GM21515 (cell line): ENCODE data around the gene PTPN11.
"Not testable (repeated sequence)": the region's sequence is repeated elsewhere in the genome, so short reads cannot be mapped to it uniquely, and the experiment has no call there.

Experiments used
- ATAC-seq: cut with Tn5 transposase; IDR thresholded peaks from one replicate; pipeline ENCODE4 v1.9.1; 2021; ENCODE audit not compliant: unreplicated experiment

Gene PTPN11

GRCh38 chr12:112513471-112513870 is 94.7 kb downstream of the PTPN11 start:
- no peak for ATAC-seq

DNA sequence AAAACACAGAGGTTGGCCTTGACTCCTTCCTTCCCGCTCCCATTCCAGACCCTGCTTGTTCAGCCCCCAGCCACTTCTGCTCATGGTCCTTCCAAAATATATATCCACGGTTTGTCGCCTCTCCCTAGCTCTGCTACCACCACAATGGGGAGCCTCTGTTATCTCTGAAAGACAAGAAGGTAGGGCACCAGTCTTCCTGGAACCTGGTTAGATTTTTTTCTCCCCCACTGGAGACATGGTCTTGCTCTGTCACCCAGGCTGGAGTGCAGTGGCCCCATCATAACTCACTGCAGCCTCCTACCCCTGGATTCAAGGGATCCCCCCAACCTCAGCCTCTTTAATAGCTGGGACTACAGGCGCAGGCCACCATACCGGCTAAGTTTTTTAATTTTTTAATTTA is 95.7 kb downstream of the PTPN11 start:
- ATAC-seq = no peak

GRCh38 chr12:112514926-112515642 is 96.3 kb downstream of the PTPN11 start:
- no peak for ATAC-seq

- no peak for ATAC-seq
These were observed 97.1 kb downstream of the PTPN11 start for GRCh38 chr12:112515868-112516267.

- ATAC-seq = no peak
These were observed 99.1 kb downstream of the PTPN11 start for GRCh38 chr12:112517730-112518364.

DNA sequence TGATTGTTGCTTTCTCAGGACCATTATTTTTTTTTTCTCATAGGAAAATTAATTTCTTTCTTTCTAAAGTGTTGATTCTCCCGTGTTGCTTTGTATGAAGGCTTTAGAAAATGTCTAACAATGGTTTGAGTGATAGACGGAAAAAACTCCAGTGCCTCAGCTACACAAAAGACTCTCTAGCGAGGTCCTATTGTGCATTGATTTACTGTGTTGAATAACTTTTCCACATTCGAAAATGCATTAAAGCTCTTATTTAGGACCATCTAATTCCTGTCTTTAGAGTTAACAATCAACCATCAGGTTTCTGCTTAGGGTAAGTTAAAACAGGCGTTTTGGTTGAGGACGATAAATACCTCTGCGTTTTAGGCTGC is 99.6 kb downstream of the PTPN11 start:
- ATAC-seq = no peak

- ATAC-seq = not testable (repeated sequence)
These were observed 101.1 kb downstream of the PTPN11 start for GRCh38 chr12:112519841-112520340.

- ATAC-seq = no peak
These were observed 105.1 kb downstream of the PTPN11 start for GRCh38 chr12:112523856-112524255.

DNA sequence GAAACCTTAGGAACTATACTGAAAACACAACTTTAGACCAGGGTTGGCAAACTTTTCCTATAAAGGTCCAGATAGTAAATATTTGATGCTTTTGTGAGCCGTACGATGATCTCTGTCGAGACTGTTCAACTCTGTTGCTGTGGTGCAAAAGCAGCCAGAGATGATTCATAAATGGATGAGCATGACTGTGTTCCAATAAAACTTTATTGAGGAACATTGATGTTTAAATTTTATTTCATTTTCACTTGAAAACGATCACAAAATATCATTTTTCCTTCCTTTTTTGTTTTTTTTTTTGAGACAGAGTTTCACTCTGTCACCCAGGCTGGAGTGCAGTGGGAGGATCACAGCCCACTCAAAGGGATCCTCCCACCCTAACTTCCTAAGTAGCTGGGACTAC is 105.5 kb downstream of the PTPN11 start:
- no peak for ATAC-seq

DNA sequence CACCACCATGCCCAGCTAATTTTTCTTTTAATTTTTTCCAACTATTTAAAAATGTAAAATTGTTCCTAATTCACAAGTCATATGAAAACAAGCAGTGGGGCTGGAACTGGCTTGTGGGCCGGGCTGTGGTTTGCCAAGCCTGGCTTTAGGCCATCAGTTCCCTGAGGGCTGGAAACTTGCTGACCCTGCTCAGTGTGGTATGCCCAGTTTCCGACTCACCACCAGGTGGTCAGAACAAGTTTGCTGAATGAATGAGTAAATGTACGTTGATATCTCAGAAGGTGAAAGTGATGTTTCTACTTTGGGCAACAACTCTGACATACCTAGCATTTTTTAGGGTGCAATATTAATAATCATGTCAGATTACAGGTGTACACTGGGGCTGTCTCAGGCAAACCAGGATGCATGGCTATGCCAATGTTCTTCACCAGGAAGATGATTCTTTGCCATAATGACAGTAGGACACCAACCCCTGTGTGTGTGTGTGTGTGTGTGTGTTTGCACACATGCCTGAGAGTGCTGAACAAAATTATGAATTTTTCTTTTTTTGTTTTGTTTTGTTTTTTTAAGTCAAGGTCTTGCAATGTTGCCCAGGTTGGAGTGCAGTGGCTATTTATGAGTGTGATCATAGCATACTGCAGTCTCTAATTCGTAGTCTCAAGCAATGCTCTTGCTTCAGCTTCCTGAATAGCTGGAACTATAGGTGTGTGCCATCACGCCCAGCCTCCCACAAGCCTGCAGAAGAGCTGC is 106.1 kb downstream of the PTPN11 start:
- no peak for ATAC-seq

DNA sequence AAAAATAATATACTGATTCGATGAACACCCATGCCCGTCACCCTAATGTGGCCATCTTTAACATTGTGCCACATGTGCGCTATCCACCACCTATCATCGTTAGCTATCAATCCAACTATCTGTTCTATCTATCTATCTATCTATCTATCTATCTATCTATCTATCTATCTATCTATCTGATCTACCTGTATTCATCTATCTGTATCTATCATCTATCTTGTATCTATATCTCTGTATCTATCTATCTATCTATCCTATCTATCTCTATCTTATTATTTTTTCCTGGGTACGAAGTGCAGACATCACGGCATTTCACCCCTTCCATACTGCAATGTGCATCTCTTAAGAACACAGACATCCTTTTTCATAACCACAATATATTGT is 106.7 kb downstream of the PTPN11 start:
- no peak for ATAC-seq

DNA sequence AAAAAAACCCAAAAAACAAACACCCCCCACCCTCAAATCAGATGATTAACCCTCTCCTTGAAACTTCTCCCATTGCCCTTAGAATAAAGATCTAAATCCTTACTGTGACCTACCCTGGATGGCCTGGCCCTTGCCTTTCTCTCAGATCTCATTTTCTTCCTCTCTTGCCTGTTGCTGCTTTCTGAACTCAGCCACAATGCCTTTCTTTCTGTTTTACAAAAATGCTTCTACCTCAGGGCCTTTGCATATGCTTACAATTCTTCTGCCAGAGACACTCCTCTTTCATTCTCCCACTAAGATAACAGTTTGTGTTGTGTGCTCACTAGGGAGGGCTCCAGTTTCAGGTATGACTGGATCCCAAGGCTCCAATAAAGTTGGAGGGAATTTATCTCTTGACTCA is 108.3 kb downstream of the PTPN11 start:
- ATAC-seq = no peak

GRCh38 chr12:112527501-112527900 is 108.8 kb downstream of the PTPN11 start:
- ATAC-seq = no peak

GRCh38 chr12:112528521-112528920 is 109.8 kb downstream of the PTPN11 start:
- no peak for ATAC-seq

DNA sequence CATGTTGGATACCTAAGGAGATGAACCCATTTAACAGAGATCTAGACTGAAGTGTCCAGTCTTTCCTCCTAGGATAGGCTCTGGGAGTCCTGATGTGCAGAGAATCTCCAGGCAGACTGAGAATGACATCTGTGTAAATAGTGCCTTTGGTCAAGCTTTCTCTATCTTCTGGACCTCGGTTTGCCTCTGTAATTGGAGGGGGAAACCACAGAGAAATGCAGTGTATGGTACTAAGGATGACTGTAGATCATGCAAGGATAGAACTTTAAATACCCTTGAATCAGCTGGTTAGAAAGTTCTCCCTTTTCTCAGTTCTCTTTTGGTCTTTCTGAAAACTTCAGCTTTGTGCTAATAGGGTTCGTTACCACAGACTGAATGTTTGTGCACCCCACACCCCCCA is 112.2 kb downstream of the PTPN11 start:
- no peak for ATAC-seq

- no peak for ATAC-seq
These were observed 113.4 kb downstream of the PTPN11 start for GRCh38 chr12:112532106-112532505.

DNA sequence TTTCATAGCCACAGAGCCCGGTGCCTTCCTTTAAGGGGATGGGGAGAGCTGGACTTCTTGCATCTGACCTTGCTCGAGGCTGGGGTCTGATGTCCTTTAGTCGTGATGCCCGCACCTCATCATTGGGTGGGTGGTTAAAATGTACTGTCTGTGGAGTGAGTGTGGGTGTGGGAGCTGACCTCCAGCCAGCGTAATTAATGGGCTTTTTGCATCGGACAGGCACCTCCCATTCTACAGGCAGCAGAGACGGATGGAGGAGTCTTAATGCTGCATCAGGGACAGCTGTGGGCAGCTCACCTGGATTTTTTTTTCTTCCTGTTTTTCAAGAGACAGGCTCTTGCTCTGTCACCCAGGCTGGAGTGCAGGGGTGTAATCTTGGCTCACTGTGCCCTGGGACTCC is 114.8 kb downstream of the PTPN11 start:
- ATAC-seq = no peak

GRCh38 chr12:112535017-112535416 is 116.3 kb downstream of the PTPN11 start:
- ATAC-seq = no peak

- ATAC-seq = no peak
These were observed 117.1 kb downstream of the PTPN11 start for GRCh38 chr12:112535637-112536366.

DNA sequence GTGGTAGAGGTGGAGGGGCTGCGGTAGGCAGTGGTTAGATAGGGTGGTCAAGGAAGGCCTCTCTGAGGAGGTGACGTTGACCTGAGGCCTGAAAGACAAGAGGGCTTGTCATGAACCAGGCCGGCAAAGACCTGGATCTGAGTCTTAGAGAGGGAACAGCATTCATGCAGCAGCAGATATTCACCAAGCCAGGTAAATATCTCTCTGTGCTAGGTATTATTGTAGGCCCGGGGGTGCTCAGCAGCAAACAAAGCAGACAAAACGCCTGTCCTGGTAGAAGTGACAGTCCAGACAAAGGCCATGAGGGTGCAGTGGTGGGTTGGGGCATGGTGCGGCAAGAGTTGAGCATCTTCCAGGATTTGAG is 117.6 kb downstream of the PTPN11 start:
- no peak for ATAC-seq

GRCh38 chr12:112537710-112538396 is 119.1 kb downstream of the PTPN11 start:
- ATAC-seq = no peak
